GM12892 (cell line): Measurements from ENCODE around the gene DCANP1.

Source experiments
- POLR2A ChIP-seq: IDR thresholded peaks from 2 replicates; pipeline ENCODE4 v1.6.1; 2011; ENCODE audit warnings: low read depth, low read length, control low read depth
- POLR2AphosphoS5 ChIP-seq: IDR thresholded peaks from 2 replicates; pipeline ENCODE4 v1.6.1; 2011; ENCODE audit warnings: low read depth, low read length, control low read depth

DNA sequence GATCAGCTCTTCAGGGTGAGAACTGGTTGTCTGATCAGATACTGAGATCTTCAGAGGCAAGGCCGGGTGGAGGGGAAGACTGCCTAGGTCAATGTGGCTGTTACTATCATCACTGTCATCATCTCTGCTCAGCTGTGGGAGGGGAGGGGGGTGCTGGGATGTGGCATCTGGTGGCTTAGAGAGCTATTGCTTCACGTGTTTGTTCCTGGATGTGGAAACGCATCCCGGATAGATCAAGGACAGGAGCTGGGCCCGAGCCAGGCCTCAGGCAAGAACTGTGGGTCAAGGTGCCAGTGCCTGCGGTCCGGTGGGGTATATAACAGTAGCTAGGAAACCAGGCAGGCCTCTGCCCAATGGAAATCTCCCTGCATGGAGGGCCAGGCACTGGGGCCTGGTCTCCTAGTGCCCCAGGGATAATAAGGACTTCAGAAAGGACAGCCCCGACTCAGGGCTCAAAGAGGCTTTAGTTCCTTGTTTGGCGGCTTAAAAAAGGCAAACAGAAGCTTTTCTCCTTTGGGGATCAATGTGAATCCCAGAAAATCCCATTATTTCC is 35.3 kb upstream of the DCANP1 start:
- TF ChIP-seq POLR2AphosphoS5 = no peak
- no peak for TF ChIP-seq POLR2A
